ENCODE data around the gene UBE3C.

- TF ChIP-seq CTCF (IDR thresholded peaks at IDR 0.05; ENCODE audit: poor library complexity, severe bottlenecking) (no peak), EZH2 (IDR thresholded peaks at IDR 0.05; ENCODE audit: borderline replicate concordance, insufficient read depth, low read length, poor library complexity, severe bottlenecking) (no peak)
These were observed 95.5 kb downstream of the UBE3C start for GRCh38 chr7:157234271-157234670.

Data from neural cell (in vitro differentiated cells).